NT2/D1 (cell line): ENCODE measurements around the gene OTOP2.

Source experiments
- SUZ12 ChIP-seq: IDR thresholded peaks from 2 replicates; pipeline ENCODE4 v1.6.1; 2011; ENCODE audit not compliant: insufficient read length, insufficient read depth; ENCODE audit errors: extremely low read depth
- YY1 ChIP-seq: IDR thresholded peaks from 2 replicates; pipeline ENCODE4 v1.6.1; 2011; ENCODE audit not compliant: insufficient read length, insufficient read depth
- ZNF274 ChIP-seq: IDR thresholded peaks from 2 replicates; pipeline ENCODE4 v1.6.1; 2011; ENCODE audit warnings: mild to moderate bottlenecking, low read depth, low read length

GRCh38 chr17:74928786-74929185, 4.7 kb downstream of the OTOP2 start:
- TF ChIP-seq YY1 (no peak), SUZ12 (no peak), ZNF274 (no peak)
